ENCODE results near the gene SGSM1. TPM values are rescaled to one million over a fixed set of nuclear protein-coding genes. Genes with fewer than 3 reads are reported as not detected.

Gene SGSM1
- total and polyA plus RNA-seq, 2 of the 4 experiments (the other 2 are of a cell fraction): not detected

DNA sequence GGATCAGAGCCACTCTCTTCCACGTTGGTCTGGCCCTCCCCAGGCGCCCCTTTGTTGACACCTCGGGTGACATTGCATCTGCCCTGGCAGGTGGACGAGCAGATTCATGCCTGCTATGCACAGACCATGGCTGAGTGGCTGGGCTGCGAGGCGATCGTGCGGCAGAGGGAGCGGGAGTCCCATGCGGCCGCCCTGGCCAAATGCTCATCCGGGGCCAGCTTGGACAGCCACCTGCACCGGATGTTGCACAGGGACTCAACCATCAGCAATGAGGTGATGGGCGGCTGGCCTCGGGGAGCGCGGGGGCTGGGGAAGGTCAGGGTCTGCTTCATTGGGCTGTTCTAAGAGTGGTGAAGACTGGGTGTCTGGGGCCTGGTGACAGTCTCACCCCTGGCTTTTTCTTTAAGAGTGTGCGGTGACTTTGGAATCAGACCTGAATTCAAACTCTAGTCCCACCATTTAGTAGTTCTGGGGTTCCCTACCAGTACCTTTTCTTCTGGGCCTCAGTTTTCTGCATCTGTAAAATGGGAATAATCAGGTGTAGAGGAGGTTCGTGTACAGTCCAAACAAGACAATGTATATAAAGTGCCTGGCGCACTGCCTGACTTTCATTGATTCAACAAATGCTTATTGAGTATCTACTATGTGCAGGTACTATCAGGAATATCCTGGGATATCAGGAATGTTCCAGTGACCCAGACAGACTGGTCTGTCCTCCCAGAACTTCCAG is 87.5 kb downstream of the SGSM1 start:
- Histone ChIP-seq H3K9me3 (ENCODE audit: control insufficient read depth, insufficient read depth, low read length) (no peaks in the 10 kb centered on the region), H2AK9ac (replicated peaks; ENCODE audit: low read depth, low read length, poor library complexity) (no peak overlapping the region), H2AFZ (replicated peaks; ENCODE audit: low read length, poor library complexity) (no peak overlapping the region), H4K5ac (ENCODE audit: low read depth, low read length) (no peak overlapping the region), H3K36me3 (ENCODE audit: control insufficient read depth, insufficient read depth, low read length) (no peaks in the 10 kb centered on the region), H4K8ac (ENCODE audit: low read depth in 2 of 2, low read length in 2 of 2) (no peak overlapping the region), H3K27me3 (ENCODE audit: control insufficient read depth, insufficient read depth, low read length) (no peaks in the 10 kb centered on the region; the same call in 1 of the 2 replicates), H3K79me1 (ENCODE audit: low read depth in 1 of 2, low read length in 2 of 2) (no peaks in the 10 kb centered on the region), H3K9ac (ENCODE audit: low read depth, low read length) (no peak overlapping the region), H3K23ac (ENCODE audit: low read depth, low read length) (no peak overlapping the region), H3K4me1 (ENCODE audit: control insufficient read depth, insufficient read depth, low read length) (no peaks in the 10 kb centered on the region), H3K18ac (ENCODE audit: low read depth, low read length) (no peak overlapping the region), H2AK5ac (ENCODE audit: low read depth, low read length) (no peak overlapping the region), H2BK120ac (ENCODE audit: low read depth, low read length) (no peak overlapping the region), H3K14ac (replicated peaks; ENCODE audit: low read depth, low read length) (no peak overlapping the region), H4K91ac (ENCODE audit: insufficient read depth, low read depth, low read length) (no peak overlapping the region), H3K27ac (ENCODE audit: insufficient read depth, low read length) (no peak overlapping the region), H3K4ac (ENCODE audit: low read depth, low read length) (no peak overlapping the region), H3K4me2 (ENCODE audit: low read depth, low read length) (no peak overlapping the region), H2BK5ac (ENCODE audit: low read depth, low read length, poor library complexity, severe bottlenecking) (no peak overlapping the region), H2BK15ac (ENCODE audit: low read depth, low read length) (no peak overlapping the region), H3K4me3 (ENCODE audit: insufficient read depth, low read depth, low read length) (no peak overlapping the region), H4K20me1 (ENCODE audit: insufficient read depth, low read length) (no peaks in the 10 kb centered on the region), H2BK20ac (ENCODE audit: low read depth, low read length) (no peak overlapping the region), H3K56ac (ENCODE audit: extremely low read depth, insufficient read depth, low read length) (no peak overlapping the region), H3K9me1 (ENCODE audit: insufficient read depth, low read length) (no peaks in the 10 kb centered on the region)
- in situ Hi-C loops (cut with MboI; ENCODE audit: low sequenced_read_pairs): no loop called here
- dilution Hi-C loops (cut with HindIII; ENCODE audit: low sequenced_read_pairs, unreplicated experiment): no loop called here
- 73% methylated on average over 7 of the region's 20 CpGs; no CpG with 5 or more reads in 1 of the 2 experiments for WGBS, 2 experiments (ENCODE audit: extremely low coverage in 2 of 2, insufficient read length in 1 of 2)
- BruUV-seq (replicated peaks): no TSS peak
- no peak for DNase-seq
- no peak for TF ChIP-seq POLR2A (IDR thresholded peaks at IDR 0.05; ENCODE audit: low read depth, low read length)
- no peak for TF ChIP-seq CHD1 (IDR thresholded peaks at IDR 0.05; ENCODE audit: low read depth, low read length)
- no peak for TF ChIP-seq MAFK (IDR thresholded peaks at IDR 0.05; ENCODE audit: low read depth, low read length)
- TF ChIP-seq CEBPB (IDR thresholded peaks at IDR 0.05; ENCODE audit: low read depth, low read length): no peak
- TF ChIP-seq BHLHE40 (IDR thresholded peaks at IDR 0.05; ENCODE audit: low read depth, low read length): no peak
- no peak for TF ChIP-seq MAZ (IDR thresholded peaks at IDR 0.05; ENCODE audit: borderline replicate concordance, low read depth, low read length)
- TF ChIP-seq RAD21 (IDR thresholded peaks at IDR 0.05; ENCODE audit: low read length): no peak
- no peak for TF ChIP-seq USF2 (IDR thresholded peaks at IDR 0.05; ENCODE audit: low read depth, low read length)
- TF ChIP-seq RCOR1 (IDR thresholded peaks at IDR 0.05; ENCODE audit: insufficient replicate concordance, low read length): no peak
- no peak for TF ChIP-seq ELK1 (IDR thresholded peaks at IDR 0.05; ENCODE audit: borderline replicate concordance, low read depth, low read length)
- ChIA-PET CTCF (no interaction called here), POLR2A (ENCODE audit: unreplicated experiment) (no interaction called here)
- intact Hi-C loops (cut with micrococcal nuclease): no loop called here
- ATAC-seq (ENCODE audit: low read depth): no peak

Data from IMR-90 (cell line).